AG09319 (cell line): Measurements from ENCODE around the gene STK32C.
A peak's percentile ranks its signal among the peaks of the same experiment; 100 is the strongest.

Source experiments
- DNase-seq: peaks from one replicate; pipeline ENCODE4 v3.0.0-alpha.2; 2010; ENCODE audit warnings: low read depth; ENCODE audit errors: extremely low read depth
- TF ChIP-seq, protein P1 (sequence below): IDR thresholded peaks from 2 replicates; pipeline ENCODE4 v1.5.1; 2011; ENCODE audit warnings: low read depth, mild to moderate bottlenecking, inconsistent platforms, low read length, moderate library complexity

The STK32C gene

DNA sequence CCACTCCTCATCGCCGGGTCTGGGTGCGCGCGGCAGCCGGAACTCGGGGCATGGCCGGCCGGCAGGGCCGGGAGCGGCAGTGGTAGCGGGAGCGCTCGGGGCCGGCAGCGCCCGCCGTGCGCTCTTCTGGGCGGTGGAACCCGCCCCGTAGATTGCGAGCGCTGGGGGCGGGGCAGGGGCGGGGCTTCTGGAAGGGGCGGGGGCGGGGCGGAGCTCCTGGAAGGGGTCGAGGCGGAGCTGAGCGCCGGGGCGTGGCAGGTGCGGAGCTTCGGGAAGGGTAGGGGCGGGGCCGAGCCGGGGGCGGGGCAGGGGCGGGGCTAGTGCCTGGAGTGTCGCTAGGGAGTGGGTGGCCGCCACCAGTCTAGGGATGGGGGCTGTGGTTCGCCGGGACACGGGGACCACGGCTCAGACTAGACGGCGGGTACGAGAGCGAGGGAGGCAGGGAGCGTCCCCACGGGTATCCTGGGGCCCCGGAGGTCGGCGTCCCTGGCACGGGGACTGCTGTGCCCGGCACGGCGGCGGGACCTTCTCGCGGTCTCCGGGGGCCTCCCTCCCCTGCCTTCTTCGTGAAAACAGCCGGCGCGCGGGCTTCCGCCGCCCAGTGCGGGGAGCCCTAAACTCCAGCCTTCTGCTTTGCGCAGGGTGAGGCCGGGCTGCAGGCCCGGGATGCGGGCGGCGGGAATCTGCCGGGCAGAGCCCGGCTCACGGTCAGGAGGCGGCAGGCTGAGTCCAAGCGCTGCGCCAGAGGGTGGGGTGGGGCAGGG lies at the start of gene STK32C:
TSS of gene STK32C (minus strand) at position 128 of the 764 bp plus-strand sequence. CDS start at position 11, 117 bp downstream.
- TF ChIP-seq, protein P1, sequence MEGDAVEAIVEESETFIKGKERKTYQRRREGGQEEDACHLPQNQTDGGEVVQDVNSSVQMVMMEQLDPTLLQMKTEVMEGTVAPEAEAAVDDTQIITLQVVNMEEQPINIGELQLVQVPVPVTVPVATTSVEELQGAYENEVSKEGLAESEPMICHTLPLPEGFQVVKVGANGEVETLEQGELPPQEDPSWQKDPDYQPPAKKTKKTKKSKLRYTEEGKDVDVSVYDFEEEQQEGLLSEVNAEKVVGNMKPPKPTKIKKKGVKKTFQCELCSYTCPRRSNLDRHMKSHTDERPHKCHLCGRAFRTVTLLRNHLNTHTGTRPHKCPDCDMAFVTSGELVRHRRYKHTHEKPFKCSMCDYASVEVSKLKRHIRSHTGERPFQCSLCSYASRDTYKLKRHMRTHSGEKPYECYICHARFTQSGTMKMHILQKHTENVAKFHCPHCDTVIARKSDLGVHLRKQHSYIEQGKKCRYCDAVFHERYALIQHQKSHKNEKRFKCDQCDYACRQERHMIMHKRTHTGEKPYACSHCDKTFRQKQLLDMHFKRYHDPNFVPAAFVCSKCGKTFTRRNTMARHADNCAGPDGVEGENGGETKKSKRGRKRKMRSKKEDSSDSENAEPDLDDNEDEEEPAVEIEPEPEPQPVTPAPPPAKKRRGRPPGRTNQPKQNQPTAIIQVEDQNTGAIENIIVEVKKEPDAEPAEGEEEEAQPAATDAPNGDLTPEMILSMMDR = peak; percentile 11
- DNase-seq = peak; percentile 71

DNA sequence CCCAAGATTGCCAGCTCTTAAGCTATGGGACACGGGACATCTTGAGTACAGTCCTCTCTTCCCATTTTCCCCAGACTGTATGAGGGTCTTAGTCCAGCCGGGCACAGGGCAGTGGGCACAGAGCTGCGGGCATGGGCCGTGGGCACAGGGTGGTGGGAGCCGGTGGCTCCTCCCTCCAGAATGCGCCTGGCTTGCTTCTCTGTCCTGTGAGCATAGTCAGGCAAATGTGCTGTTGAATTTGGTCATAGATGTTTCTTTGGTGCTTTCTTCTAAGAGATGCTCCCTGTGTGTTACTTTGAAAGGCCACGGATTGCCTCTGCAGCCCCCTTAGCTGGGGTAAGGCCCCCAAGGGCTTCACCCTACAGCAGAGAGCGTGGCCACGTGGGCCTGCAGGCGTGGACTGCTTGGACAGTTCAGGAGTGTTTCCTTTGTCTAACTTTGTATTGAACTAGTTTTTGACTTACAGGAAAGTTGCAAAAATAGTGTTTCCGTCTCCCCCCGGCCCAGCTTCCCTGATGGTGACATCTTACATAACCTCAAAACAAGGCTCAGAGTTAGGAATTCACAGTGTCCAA lies 49.0 kb upstream of the STK32C start:
- TF ChIP-seq, protein P1 = no peak
- DNase-seq = no peak

DNA sequence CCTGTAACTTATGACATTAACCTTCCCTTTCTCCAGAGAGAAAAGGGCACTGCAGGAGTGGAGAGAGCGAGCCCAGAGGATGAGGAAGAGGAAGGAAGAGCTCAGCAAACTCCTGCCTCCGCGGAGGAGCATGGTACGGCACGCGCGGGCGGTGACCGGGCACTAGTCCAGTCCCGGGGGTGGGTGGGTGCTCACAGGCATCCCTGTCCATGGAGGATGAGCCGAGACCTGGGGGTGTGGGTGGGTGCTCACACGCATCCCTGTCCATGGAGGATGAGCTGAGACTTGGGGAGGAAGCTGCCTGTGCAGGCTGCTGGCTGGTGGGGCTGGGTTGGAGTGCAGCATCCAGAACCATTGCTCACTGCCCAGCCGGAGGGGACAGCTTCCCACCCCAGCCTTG lies 48.0 kb upstream of the STK32C start:
- DNase-seq = no peak
- TF ChIP-seq, protein P1 = no peak

DNA sequence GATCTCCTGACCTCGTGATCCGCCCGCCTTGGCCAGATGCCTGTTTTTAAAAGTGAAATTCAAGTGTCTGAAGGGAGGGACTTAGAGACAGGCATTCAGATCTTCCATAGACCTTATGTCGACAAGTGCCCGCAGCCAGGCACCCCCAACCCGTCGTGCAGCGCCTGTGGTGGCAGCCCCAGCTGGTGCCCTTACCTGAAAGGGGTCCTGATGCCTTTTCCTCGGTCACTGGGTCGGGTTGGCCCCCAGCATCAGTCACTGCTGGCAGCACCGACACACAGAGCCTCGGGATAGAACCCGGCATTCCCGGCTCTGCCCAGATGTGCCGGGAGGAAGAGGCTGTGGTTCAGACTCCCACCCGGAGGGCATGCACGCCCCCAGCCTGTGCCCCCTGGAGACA lies 47.5 kb upstream of the STK32C start:
- TF ChIP-seq, protein P1 = no peak
- no peak for DNase-seq

DNA sequence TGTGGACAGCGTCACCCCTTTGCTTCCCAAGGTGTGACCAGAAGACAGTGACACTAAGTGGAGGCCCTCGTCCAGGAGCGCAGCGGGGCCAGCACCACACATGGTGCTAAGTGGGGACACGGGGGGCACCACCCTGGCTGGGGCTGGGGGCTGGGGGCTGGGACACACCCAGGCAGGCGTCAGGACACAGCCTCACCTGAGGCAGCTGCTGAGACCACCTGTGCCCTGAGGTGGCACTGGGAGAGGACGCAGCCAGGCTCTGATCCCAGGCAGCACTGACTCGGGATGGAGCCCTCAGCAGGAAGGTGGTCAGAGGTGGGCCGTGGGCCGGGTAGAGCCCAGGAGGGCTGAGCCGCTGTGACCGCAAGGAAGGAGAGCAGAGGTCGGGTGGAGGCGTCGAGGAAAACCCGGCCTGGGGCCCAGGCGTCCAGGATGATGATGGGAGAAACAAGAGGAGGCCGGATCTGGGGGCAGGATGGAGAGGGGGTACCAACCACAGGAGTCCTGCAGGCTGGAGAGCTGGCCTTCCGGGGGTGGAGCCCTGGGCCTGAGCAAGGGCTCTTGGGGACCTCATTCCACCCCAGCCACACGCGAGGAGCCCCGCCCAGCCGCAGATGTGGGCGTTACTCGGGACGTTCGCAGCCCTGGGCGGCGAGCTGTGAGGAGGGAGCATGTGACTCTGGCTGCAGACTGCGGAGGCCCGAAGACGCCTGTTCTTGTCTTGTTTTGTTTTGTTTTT lies 46.8 kb upstream of the STK32C start:
- DNase-seq = no peak

DNA sequence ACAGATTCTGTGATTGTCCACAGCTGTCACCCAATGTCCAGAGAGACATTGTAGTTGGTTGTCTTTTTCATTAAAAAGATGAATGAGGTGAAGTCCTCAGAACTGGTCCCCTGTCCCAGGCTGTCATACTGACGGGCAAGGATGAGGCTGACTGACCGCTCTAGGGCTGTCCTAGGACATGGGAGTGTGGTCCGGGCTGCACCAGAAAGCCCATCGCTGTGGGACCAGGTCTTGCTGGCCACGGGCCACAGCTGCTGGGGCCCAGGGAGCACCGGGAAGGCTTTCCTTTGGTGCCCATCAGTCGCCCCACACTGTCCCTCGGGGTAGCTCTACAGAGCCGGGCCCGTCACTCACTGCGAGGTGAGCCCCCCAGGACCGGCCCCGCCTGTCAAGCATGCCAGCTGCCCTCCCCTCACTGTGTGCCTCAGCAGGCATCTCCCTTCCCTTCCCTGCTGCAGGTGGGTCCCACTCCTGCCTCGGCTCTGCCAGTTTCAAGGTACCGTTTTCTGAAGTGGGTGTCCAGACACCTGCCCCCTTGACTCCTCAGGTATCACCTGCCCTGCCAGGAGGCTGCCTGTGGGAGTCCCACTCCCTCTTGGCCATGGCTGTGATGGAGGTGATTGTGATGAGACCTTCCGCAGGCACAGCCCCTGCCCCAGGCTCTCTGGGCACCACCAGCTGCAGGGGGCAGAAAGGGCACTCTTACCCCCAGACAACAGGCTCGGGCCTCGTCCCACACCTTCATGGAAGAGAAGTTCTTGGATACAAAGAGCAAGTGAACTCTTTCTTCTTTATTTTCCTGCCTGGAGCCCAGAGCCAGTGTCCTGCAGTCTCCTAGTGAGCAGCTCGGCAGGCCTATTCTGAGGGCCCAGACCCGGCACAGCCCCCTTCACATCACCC lies 46.0 kb upstream of the STK32C start:
- no peak for DNase-seq
- TF ChIP-seq, protein P1 = no peak

More for the DNA sequence above, 46.8 kb upstream of the STK32C start:
- TF ChIP-seq, protein P1 = no peak
